ENCODE data around the gene LAD1.

LAD1 gene

DNA sequence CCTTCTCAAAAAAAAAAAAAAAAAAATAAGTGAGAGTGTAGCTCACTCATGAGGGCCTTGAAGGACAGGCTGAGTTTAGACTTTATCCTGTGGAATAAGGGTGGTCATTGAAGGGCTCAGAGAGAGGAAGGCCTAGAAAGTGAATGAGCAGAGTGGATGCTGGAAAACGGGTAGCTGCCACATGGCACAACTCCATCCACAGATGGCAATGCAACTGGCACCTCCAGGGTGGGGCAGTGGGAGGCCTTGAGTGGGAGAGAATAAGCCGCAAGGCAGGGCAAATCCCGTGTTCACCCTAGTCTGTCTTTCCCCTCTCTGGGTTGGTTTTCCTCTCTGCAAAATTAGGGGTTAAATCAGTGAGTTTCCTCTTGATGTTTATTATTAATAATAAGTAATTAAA is 19.3 kb upstream of the LAD1 start:
- TF ChIP-seq ZFX (IDR thresholded peaks at IDR 0.05; ENCODE audit: borderline replicate concordance): no peak
- TF ChIP-seq, protein P1, sequence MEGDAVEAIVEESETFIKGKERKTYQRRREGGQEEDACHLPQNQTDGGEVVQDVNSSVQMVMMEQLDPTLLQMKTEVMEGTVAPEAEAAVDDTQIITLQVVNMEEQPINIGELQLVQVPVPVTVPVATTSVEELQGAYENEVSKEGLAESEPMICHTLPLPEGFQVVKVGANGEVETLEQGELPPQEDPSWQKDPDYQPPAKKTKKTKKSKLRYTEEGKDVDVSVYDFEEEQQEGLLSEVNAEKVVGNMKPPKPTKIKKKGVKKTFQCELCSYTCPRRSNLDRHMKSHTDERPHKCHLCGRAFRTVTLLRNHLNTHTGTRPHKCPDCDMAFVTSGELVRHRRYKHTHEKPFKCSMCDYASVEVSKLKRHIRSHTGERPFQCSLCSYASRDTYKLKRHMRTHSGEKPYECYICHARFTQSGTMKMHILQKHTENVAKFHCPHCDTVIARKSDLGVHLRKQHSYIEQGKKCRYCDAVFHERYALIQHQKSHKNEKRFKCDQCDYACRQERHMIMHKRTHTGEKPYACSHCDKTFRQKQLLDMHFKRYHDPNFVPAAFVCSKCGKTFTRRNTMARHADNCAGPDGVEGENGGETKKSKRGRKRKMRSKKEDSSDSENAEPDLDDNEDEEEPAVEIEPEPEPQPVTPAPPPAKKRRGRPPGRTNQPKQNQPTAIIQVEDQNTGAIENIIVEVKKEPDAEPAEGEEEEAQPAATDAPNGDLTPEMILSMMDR (IDR thresholded peaks at IDR 0.05): no peak
- H3K27ac ChIP-seq: no peak overlapping the region

DNA sequence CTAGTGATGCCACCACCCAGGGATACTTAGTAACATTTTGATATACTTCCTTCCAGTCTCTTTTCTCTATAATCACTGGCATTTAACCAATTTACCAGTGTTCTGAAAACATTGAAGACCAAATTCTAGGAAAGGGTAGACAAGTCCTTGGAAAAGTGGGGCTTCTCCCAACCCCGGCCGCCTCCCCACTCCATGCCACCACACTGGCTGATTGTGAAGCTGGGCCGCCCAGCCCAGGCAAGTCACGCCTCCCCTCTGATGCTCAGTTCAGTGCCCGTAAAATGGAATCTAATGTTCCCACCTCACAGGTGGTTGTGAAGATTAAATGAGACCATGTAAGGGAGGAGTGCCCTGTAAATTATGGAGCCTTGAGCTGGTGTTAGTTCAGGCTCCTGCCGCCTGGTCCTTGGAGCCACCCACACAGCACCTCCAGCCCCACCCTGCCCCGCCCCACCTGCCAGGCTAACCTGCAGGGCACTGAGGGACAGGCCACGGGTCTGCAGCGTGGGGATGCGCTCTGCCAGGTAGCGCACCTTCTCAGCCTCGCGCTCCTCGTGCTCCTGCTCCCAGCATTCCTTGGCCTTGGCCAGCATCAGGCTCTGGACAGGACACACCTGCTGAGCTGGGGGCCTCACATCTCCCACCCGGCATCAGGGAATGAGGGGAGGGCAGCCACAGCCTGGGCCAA is 15.1 kb upstream of the LAD1 start:
- TF ChIP-seq, protein P1 (IDR thresholded peaks at IDR 0.05): no peak
- TF ChIP-seq ZFX (IDR thresholded peaks at IDR 0.05; ENCODE audit: borderline replicate concordance): no peak
- H3K27ac ChIP-seq: no peak overlapping the region

DNA sequence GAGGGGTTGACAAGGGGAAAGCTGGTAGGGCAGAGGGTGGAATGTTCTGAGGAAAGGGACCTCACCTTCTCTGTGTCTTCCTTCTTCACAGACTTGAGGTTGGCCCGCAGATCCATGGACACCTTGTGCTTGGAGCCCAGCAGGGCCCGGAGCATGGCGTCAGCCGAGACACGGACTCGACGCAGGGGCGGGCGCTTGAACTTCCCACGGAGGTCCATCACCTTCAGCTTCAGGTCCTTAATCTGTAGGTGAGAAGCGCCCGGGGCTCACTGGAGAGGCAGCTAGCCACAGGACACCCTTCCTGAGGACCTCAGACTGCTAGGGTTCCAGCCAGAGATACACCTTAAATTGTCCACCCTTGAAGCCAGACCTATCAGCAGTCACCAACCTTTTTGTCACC is 12.2 kb upstream of the LAD1 start:
- no peak for TF ChIP-seq ZFX (IDR thresholded peaks at IDR 0.05; ENCODE audit: borderline replicate concordance)
- H3K27ac ChIP-seq: no peak overlapping the region

DNA sequence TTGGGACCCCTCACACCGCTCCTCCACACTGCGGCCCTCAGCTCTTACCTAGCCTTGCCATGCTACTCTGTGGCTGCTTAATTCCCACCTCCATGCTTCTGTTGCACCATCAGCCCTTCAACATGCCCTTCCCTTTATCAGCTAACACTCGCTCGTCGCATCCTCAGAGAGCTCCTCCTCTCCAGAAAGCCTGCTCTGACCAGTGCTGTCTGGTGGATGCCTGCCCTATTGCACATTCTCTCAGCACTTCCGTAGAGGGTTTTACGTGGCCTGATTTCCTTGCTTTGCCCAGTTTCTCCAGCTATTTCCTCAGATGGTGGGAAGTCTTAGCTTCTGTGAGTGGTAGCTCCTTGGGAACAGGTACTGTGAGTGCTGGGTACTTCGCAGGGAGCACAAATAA is 10.3 kb upstream of the LAD1 start:
- H3K27ac ChIP-seq: no peak overlapping the region
- no peak for TF ChIP-seq ZFX (IDR thresholded peaks at IDR 0.05; ENCODE audit: borderline replicate concordance)
- TF ChIP-seq, protein P1 (IDR thresholded peaks at IDR 0.05): no peak

DNA sequence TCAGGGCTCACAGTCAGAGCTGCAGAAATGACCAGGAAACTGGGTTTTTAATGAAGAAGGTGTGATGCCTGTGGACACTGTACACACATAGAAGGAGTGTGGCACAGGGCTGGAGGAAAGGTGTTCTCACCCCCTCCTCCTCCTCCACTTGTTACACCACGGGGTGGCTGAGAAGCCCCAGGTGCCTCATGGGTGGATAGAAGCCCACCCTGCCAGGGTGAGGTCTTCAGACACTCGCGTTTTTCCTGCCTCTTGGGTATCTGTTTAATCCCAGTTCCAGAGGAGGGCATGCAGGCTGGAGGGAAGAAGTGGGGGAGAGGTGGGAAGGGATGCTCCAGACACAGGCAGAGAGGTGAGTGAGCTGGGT is 9.7 kb upstream of the LAD1 start:
- H3K27ac ChIP-seq: no peak overlapping the region
- no peak for TF ChIP-seq ZFX (IDR thresholded peaks at IDR 0.05; ENCODE audit: borderline replicate concordance)
- TF ChIP-seq, protein P1 (IDR thresholded peaks at IDR 0.05): no peak

DNA sequence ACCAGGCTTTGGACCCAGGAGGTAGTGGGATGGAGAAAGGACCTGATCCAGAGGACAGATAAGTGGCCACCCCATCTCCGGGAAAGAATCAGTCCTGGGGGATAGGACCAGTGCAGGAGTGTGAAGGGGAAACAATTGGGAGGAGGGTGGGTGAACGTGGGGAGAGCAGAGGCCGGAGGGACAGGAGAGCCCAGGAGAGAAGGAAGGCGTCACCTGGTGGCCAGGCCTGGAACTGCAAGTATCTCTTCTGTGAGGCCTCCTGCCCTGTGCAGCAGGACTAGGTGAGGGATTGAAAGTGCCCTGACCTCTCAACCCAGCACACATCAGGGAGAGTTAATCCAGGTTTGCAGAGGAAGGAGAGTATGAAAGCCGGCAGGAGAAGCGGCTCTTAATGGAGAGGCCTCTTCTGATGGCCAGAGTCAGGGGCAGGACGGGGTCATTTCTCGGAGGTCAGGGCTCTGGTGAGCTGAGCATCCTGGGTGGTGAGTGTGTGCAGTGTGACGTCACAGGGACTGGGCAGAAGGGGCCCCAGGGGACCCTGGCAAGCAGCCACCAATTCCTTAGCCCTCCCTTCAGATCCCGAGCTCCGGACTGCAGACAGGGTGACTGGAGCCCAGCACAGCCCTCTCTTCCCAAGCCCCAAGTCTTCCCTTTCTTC is 9.2 kb upstream of the LAD1 start:
- no peak overlapping the region for H3K27ac ChIP-seq
- TF ChIP-seq, protein P1 (IDR thresholded peaks at IDR 0.05): peak; percentile 100
- TF ChIP-seq ZFX (IDR thresholded peaks at IDR 0.05; ENCODE audit: borderline replicate concordance): no peak

DNA sequence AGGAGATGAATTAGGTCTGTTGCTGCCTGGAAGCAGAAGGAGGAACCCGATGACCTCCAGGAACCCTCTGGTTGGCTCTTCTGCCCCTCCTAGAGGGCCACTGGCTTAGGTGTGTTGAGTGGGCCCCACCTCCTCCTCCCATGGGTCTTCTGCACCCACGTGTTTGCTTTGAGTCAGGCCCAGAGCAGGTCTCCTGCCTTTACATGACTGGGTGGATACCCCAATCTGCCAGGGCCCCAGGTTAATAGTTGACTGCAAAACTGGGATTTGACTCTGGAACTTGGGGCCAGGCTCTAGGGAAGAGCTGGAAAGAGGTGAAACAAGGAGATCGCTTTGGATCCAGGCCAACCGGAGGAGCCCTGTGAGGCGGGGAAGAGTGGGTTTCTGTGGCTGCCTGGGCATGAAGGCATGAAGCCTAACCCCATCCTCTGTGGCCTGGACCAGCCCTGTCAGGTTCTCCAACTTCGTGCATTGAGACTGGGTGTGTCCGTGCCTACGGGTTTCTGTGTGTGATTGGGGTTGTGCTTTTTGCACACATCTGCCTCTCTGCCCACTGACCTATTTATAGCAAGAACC is 7.8 kb upstream of the LAD1 start:
- H3K27ac ChIP-seq: no peak overlapping the region
- no peak for TF ChIP-seq ZFX (IDR thresholded peaks at IDR 0.05; ENCODE audit: borderline replicate concordance)
- TF ChIP-seq, protein P1 (IDR thresholded peaks at IDR 0.05): no peak

Data from 22Rv1 (cell line).